WTC11 (cell line): ENCODE results near the gene SENP1.

Source experiments
- ATF3 ChIP-seq: sonication (generic); formaldehyde crosslinking; conservative IDR thresholded peaks from 2 replicates; pipeline ENCODE4 v1.8.1; 2022; ENCODE audit warnings: mild to moderate bottlenecking, missing genetic modification reagents
- CBFB ChIP-seq: sonication (generic); formaldehyde crosslinking; IDR thresholded peaks from 2 replicates; pipeline ENCODE4 v1.8.1; 2022; ENCODE audit warnings: mild to moderate bottlenecking, low read depth, missing genetic modification reagents
- CREM ChIP-seq: sonication (generic); formaldehyde crosslinking; IDR thresholded peaks from 2 replicates; pipeline ENCODE4 v1.8.1; 2022; ENCODE audit warnings: mild to moderate bottlenecking, missing genetic modification reagents, moderate library complexity
- ELF4 ChIP-seq: sonication (generic); formaldehyde crosslinking; IDR thresholded peaks from 2 replicates; pipeline ENCODE4 v1.8.1; 2022; ENCODE audit warnings: low read depth, mild to moderate bottlenecking, moderate library complexity, missing genetic modification reagents
- GTF2I ChIP-seq: fragments of 250-450 bp; sonication (Bioruptor Pico); conservative IDR thresholded peaks from 2 replicates; pipeline ENCODE4 v1.4.0; 2021; ENCODE audit warnings: mild to moderate bottlenecking
- SP1 ChIP-seq: sonication (generic); formaldehyde crosslinking; conservative IDR thresholded peaks from 2 replicates; pipeline ENCODE4 v1.8.1; 2022; ENCODE audit warnings: missing genetic modification reagents
- TEAD4 ChIP-seq: sonication (generic); formaldehyde crosslinking; IDR thresholded peaks from 2 replicates; pipeline ENCODE4 v1.8.0; 2022; ENCODE audit warnings: mild to moderate bottlenecking, missing genetic modification reagents
- TP53 ChIP-seq: sonication (generic); formaldehyde crosslinking; IDR thresholded peaks from 2 replicates; pipeline ENCODE4 v1.8.1; 2023; ENCODE audit warnings: mild to moderate bottlenecking, missing genetic modification reagents
- ZBTB21 ChIP-seq: sonication (generic); formaldehyde crosslinking; IDR thresholded peaks from 2 replicates; pipeline ENCODE4 v1.8.1; 2023; ENCODE audit warnings: mild to moderate bottlenecking, missing genetic modification reagents, borderline replicate concordance
- TF ChIP-seq, protein P1 (sequence below): fragments of 200-600 bp; IDR thresholded peaks from 2 replicates; pipeline ENCODE4 v1.8.0; 2022; ENCODE audit warnings: antibody characterized with exemption
- TF ChIP-seq, protein P2 (sequence below): sonication (generic); formaldehyde crosslinking; IDR thresholded peaks from 2 replicates; pipeline ENCODE4 v1.8.1; 2023; ENCODE audit warnings: mild to moderate bottlenecking, missing genetic modification reagents, moderate library complexity
- TF ChIP-seq, protein P3 (sequence below): sonication (generic); formaldehyde crosslinking; IDR thresholded peaks from 2 replicates; pipeline ENCODE4 v1.8.1; 2022; ENCODE audit warnings: low read depth, missing genetic modification reagents, borderline replicate concordance

DNA sequence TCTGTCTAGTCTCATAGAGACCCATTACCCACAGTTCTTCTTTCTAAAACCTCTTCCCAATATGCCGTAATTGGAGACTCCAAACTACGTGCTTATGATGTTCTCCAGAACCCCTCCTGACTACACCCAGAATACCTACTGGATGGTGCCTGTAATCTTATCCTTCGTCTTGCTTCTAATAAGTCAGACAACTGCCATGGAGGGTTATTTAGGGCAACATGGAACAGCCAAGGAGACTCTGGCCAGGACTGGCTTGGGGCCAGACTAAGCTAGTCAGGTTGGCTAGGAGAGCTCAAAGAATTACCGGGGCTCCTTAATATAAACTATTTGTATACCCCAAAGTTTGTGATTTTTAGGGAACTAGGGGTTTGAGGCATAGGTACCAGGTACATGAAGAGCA, 20.1 kb upstream of the SENP1 start:
- TF ChIP-seq, protein P1, sequence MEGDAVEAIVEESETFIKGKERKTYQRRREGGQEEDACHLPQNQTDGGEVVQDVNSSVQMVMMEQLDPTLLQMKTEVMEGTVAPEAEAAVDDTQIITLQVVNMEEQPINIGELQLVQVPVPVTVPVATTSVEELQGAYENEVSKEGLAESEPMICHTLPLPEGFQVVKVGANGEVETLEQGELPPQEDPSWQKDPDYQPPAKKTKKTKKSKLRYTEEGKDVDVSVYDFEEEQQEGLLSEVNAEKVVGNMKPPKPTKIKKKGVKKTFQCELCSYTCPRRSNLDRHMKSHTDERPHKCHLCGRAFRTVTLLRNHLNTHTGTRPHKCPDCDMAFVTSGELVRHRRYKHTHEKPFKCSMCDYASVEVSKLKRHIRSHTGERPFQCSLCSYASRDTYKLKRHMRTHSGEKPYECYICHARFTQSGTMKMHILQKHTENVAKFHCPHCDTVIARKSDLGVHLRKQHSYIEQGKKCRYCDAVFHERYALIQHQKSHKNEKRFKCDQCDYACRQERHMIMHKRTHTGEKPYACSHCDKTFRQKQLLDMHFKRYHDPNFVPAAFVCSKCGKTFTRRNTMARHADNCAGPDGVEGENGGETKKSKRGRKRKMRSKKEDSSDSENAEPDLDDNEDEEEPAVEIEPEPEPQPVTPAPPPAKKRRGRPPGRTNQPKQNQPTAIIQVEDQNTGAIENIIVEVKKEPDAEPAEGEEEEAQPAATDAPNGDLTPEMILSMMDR = no peak
- TF ChIP-seq TP53 (CRISPR knock-in tag) (no peak), SP1 (no peak), GTF2I (CRISPR knock-in tag) (no peak), CBFB (CRISPR knock-in tag) (no peak), ATF3 (CRISPR knock-in tag) (no peak), CREM (no peak), ELF4 (CRISPR knock-in tag) (no peak), TEAD4 (CRISPR knock-in tag) (no peak), ZBTB21 (CRISPR knock-in tag) (no peak)
- TF ChIP-seq, protein P2, sequence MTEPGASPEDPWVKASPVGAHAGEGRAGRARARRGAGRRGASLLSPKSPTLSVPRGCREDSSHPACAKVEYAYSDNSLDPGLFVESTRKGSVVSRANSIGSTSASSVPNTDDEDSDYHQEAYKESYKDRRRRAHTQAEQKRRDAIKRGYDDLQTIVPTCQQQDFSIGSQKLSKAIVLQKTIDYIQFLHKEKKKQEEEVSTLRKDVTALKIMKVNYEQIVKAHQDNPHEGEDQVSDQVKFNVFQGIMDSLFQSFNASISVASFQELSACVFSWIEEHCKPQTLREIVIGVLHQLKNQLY (CRISPR knock-in tag) = no peak
- TF ChIP-seq, protein P3, sequence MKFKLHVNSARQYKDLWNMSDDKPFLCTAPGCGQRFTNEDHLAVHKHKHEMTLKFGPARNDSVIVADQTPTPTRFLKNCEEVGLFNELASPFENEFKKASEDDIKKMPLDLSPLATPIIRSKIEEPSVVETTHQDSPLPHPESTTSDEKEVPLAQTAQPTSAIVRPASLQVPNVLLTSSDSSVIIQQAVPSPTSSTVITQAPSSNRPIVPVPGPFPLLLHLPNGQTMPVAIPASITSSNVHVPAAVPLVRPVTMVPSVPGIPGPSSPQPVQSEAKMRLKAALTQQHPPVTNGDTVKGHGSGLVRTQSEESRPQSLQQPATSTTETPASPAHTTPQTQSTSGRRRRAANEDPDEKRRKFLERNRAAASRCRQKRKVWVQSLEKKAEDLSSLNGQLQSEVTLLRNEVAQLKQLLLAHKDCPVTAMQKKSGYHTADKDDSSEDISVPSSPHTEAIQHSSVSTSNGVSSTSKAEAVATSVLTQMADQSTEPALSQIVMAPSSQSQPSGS = no peak
